GM21515 (cell line): ENCODE data around the gene C19orf25.
"Not testable (repeated sequence)": the region's sequence is repeated elsewhere in the genome, so short reads cannot be mapped to it uniquely, and the experiment has no call there.

Experiments
- ATAC-seq: cut with Tn5 transposase; IDR thresholded peaks from one replicate; pipeline ENCODE4 v1.9.1; 2021; ENCODE audit not compliant: unreplicated experiment

Gene C19orf25

GRCh38 chr19:1512671-1513498 lies 33.9 kb upstream of the C19orf25 start, which contains the start of gene ADAMTSL5:
TSS of gene ADAMTSL5 (minus strand) at chr19:1513019. CDS start at chr19:1510943, 2,076 bp downstream.
- no peak for ATAC-seq

GRCh38 chr19:1511318-1512317 lies 32.6 kb upstream of the C19orf25 start:
- no peak for ATAC-seq

DNA sequence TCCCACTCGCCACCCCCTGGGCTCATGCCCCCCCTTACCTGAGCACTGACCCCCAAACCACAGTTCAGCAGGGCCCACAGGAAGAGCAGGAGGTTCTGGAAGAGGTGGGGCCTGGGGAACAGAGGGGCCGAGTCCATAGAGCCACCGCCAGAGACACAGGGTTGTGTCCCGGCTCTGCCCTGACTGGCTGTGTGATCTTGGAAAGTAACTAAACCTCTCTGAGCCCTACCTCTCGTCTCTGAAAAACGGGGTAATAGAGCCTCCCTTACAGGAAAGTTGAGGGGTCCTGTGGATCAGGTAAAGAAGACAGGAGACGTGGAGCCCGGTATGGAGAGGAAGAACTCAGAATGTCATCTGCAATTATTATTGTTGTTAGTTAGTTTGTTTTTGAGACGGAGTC lies 31.8 kb upstream of the C19orf25 start:
- ATAC-seq: no peak

GRCh38 chr19:1510442-1510806 lies 31.4 kb upstream of the C19orf25 start:
- no peak for ATAC-seq

DNA sequence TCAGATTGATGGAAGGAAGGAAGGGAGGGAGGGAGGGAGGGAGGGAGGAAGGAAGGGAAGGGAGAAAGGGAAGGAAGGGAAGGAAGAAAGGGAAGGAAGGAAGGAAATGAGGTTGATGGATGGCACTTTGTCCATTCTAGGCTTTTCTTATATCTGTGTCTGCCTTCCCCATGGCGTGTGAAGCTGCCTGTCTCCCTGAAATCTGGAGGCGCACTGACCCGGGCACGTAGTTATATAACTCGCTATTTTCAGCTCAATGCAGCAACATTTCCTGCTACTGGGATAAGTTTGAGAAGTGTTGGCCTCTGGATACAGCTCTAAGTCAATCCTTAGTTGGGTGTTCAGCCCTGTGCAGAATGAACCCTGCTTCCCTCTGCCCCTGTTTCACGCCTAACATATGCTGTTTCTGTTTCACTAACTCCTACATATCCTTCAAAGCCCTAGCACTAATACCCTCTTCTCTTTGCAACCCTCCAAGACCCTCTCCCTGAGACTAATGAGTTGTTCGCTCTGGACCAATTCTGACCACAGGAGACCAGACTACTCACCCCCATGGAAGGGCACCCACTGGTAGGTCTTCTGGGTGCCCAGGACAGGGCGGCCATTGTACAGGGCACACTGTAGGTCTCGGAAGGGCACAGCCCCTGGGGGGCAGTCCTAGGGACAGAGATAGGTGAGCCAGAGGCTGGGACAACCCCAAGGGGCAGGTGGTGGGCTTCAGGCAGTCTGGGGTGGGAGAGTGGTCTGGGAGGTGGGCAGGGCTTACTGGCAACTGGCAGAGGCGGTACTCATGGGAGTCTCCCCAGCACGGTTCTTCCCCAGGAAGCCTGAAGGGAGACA lies 30.8 kb upstream of the C19orf25 start:
- ATAC-seq: no peak

DNA sequence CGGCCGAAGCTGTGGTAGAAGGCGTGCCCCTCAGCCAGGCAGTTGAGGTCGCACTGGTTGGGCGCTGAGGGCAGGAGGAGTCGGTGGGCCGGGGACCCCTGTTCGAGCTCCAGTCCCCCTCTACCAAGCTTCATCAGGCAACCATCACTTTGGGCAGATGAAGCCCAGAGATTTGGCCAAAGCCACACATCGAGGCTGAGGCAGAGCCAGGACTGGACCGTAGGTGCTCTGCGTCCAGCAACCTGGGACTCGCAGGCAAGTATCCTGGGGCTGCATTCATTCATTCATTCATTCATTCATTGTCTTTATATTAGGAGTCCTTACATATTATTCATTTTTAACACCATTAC lies 29.5 kb upstream of the C19orf25 start:
- ATAC-seq: no peak

GRCh38 chr19:1507763-1508506 lies 28.9 kb upstream of the C19orf25 start:
- no peak for ATAC-seq

DNA sequence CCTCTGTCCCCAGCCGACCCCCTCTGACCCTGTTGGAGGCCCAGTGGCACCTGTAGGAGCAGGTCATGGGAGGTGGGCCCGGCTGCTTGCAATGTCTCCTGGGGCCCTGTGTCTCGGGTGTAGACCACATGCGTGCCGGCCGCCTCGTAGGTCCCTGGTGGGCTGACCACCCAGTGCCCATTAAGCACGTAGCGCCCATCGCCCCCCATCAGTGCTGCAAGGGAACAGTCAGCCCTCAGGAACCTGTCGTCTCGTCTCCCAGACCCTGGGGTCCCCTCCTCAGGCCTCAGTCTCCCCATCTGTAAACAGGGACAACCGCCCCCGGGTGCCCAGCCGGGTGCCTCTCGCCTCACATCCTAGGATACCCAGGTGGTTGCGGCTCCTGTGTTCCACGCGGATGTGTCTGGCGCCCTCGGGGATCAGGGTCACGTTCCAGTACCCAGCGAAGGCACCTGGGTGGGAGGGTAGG lies 28.2 kb upstream of the C19orf25 start:
- no peak for ATAC-seq

- no peak for ATAC-seq
Observed at GRCh38 chr19:1505991-1506881, 27.2 kb upstream of the C19orf25 start.

DNA sequence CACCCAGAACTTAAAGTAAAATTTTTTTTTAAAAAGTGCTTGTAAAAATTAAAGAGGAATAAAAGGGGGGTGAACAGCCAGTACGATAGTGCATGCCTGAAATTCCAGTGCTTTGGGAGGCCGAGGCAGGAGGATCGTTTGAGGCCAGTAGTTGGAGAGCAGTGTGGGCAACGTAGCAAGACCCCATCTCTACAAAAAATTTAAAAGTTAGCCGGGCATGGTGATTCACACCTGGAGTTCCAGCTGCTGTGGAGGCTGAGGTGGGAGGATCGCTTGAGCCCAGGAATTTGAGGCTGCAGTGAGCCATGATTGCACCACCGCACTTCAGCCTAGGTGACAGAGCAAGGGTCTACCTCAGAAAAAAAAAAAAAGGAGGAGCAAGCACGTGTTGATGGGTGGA lies 26.0 kb upstream of the C19orf25 start:
- ATAC-seq: no peak

DNA sequence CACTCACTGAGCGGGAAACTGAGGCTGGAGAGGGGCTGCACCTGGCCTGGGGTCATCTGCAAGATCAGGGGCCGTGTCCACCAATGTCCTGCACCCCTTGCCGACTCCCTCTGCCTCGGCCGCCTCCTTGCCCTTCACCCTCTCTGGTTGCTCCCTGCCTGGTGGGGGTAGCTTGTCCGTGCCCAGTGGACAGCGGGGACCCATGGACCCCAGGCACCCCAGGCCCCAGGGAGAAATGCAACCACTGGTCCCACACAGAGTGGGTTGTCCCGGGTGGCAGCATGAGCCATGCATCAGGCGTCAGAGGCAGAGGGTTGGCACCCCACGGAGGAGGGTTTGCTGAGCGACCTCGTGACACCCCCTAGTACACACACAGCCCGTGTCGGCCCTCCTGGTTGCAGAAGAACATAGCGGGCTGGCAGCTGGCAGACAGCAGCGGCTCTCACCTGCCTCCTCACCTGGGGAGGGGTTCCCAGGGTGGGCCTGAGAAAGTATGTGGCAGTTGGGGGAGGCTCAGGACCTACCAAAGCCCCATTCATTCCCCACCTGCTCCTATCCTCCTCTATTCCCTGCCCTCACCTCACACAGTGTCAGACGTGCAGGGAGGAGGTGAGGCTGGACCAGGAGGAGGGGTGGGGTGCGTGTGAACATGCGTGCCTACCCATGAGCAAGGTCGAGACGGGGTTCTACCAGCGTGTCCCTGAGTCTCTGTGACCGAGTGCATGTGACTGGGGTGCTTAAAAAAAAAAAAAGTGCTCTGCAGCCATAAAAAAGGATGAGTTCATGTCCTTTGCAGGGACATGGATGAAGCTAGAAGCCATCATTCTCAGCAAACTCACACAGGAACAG lies 25.1 kb upstream of the C19orf25 start:
- no peak for ATAC-seq

DNA sequence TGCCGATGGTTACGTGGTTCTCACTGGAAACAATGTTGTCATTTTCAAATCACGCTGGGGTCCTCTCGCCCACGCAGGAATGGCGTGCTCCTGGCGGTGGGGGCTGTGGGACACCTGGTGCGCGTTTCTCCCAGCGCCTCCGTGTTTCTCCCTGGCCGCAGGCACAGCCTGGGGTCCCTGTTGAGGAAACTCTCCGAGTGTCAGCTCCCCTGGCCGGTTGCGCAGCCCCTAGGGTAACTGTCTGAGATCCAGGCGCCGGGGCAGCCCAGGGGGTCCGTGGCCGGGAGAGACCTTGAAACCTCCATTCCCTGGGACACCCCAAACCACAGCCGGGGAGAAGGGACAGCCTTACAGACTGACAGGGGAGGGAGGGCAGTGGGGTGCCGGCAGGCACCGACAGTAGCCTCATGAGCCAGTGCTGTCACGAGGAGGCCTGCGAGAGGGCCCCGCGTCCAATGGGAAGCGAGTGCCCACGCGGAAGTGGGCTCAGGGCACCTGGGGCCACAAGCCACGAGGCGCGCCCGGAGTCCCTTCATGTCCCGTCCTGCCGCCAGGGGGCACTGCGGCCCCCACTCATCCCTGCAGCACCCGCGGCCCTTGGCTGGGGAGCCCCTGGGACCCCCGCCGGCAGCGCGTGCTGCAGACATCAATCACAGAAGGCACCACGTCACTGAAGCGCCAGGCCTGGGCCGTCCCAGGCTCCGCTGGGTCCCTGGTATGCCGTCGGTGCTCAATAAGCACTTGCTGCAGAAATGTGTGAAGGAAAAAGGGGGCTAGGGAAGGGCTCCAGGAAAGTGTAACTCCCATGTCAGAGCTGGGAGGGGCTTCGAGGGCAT lies 24.3 kb upstream of the C19orf25 start:
- ATAC-seq: no peak

GRCh38 chr19:1502433-1503088 lies 23.5 kb upstream of the C19orf25 start:
- no peak for ATAC-seq

DNA sequence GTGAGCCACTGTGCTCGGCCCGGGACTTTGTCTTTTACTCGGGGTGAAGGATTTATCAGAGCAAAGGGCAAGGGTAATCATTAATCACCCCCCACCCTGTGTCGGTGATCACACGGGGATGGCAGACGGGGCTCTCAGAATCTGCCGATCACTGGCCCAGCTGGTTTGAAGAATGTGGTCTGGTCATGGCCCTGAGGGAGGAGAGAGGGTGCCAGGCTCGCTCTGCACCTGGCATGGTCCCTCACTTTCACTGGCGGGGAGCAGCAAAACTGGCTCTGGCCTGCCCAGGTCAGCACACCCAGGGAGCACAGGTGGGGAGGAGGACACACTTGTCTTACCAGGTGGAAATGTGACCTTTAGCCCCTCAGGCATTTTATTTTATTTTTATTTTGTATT lies 22.2 kb upstream of the C19orf25 start:
- ATAC-seq: no peak

GRCh38 chr19:1499231-1499630 lies 20.2 kb upstream of the C19orf25 start:
- not testable (repeated sequence) for ATAC-seq

- ATAC-seq: no peak
Observed at GRCh38 chr19:1497578-1498235, 18.7 kb upstream of the C19orf25 start.
